Skeletal muscle satellite cell (primary cell): ENCODE data around the gene EFCAB14.

Experiments
- H3K27me3 ChIP-seq: 2 replicates; pipeline ENCODE4 v1.7.0; 2013; ENCODE audit warnings: low read length; ENCODE audit not compliant: control insufficient read depth, insufficient read depth
- H3K36me3 ChIP-seq: 2 replicates; pipeline ENCODE4 v1.7.0; 2013; ENCODE audit warnings: mild to moderate bottlenecking, control low read depth, low read length; ENCODE audit not compliant: insufficient read depth
- H3K4me1 ChIP-seq: 2 replicates; pipeline ENCODE4 v1.7.0; 2013; ENCODE audit warnings: low read length; ENCODE audit not compliant: control insufficient read depth, insufficient read depth
- H3K4me2 ChIP-seq: 2 replicates; pipeline ENCODE4 v1.7.0; 2013; ENCODE audit warnings: mild to moderate bottlenecking, low read length
- H3K4me3 ChIP-seq: 2 replicates; pipeline ENCODE4 v1.7.0; 2013; ENCODE audit warnings: low read length
- H3K9ac ChIP-seq: 2 replicates; pipeline ENCODE4 v1.7.0; 2013; ENCODE audit warnings: mild to moderate bottlenecking, low read depth, low read length, moderate library complexity
- H3K9me3 ChIP-seq: replicated peaks from 2 replicates; pipeline ENCODE4 v1.7.0; 2013; ENCODE audit warnings: mild to moderate bottlenecking, control low read depth, low read length

EFCAB14 gene

DNA sequence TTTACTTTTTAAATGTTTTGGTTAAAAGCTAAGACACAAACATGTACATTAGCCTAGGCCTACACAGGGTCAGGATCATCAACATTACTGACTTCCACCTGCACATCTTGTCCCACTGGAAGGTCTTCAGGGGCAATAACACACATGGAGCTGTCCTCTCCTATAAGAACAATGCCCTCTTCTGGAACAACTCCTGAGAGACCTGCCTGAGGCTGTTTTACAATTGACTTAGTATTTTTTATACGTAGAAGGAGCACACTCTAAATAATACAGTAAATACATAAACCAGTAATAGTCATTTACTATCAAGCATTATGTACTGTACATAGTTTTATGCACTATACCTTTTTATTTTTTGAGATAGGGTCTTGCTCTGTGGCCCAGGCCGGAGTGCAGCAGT is 88.2 kb downstream of the EFCAB14 start:
- no peak overlapping the region for H3K9ac ChIP-seq
- H3K4me2 ChIP-seq, result no peak overlapping the region
- no peaks in the 10 kb centered on the region for H3K9me3 ChIP-seq
- H3K4me1 ChIP-seq, result no peaks in the 10 kb centered on the region
- peaks cover 30% of the 10 kb centered on the region for H3K36me3 ChIP-seq
- no peak overlapping the region for H3K4me3 ChIP-seq
- H3K27me3 ChIP-seq, result no peaks in the 10 kb centered on the region
